Liver (tissue), 3 donors: Measurements from ENCODE around the gene CHN2.

Source experiments
- ATF3 ChIP-seq: IDR thresholded peaks from 2 replicates; pipeline ENCODE4 v1.6.1; 2016; ENCODE audit warnings: antibody characterized with exemption
- EGR1 ChIP-seq, 2 donors: IDR thresholded peaks; 2 replicates each; pipeline ENCODE4 v1.6.1; 2016 to 2018; ENCODE audit warnings: antibody characterized with exemption in 2 of 2, low read depth in 2 of 2
- FOXA1 ChIP-seq: IDR thresholded peaks from 2 replicates; pipeline ENCODE4 v1.6.1; 2016; ENCODE audit warnings: antibody characterized with exemption
- GABPA ChIP-seq, 2 donors: IDR thresholded peaks in 1 of 2; conservative IDR thresholded peaks in 1 of 2; 2 replicates each; pipeline ENCODE4 v1.6.1; 2016; ENCODE audit warnings: antibody characterized with exemption in 2 of 2, mild to moderate bottlenecking in 1 of 2, moderate library complexity in 1 of 2
- HNF4G ChIP-seq: IDR thresholded peaks from 2 replicates; pipeline ENCODE4 v1.6.1; 2016; ENCODE audit warnings: antibody characterized with exemption
- JUND ChIP-seq, 2 donors: IDR thresholded peaks; 2 replicates each; pipeline ENCODE4 v1.6.1; 2016; ENCODE audit warnings: antibody characterized with exemption in 2 of 2
- MAX ChIP-seq: IDR thresholded peaks from 2 replicates; pipeline ENCODE4 v1.6.1; 2016; ENCODE audit warnings: antibody characterized with exemption
- RAD21 ChIP-seq, 2 donors: IDR thresholded peaks; 2 replicates each; pipeline ENCODE4 v1.6.1; 2016; ENCODE audit warnings: antibody characterized with exemption in 2 of 2, mild to moderate bottlenecking in 2 of 2
- RXRA ChIP-seq, 2 donors: IDR thresholded peaks; 2 replicates each; pipeline ENCODE4 v1.6.1; 2017 to 2018; ENCODE audit warnings: antibody characterized with exemption in 2 of 2, mild to moderate bottlenecking in 1 of 2
- SP1 ChIP-seq: IDR thresholded peaks from 2 replicates; pipeline ENCODE4 v1.6.1; 2018; ENCODE audit warnings: antibody characterized with exemption, mild to moderate bottlenecking
- YY1 ChIP-seq: IDR thresholded peaks from 2 replicates; pipeline ENCODE4 v1.6.1; 2016; ENCODE audit warnings: antibody characterized with exemption, mild to moderate bottlenecking
- TF ChIP-seq, protein P1 (sequence below): fragments of 150-350 bp; IDR thresholded peaks from 2 replicates; pipeline ENCODE4 v1.5.1; 2017; ENCODE audit warnings: improper control_type of control experiment, low read depth, low read length; ENCODE audit not compliant: missing input control
- TF ChIP-seq, protein P2 (sequence below): IDR thresholded peaks from 2 replicates; pipeline ENCODE4 v1.6.1; 2016; ENCODE audit warnings: antibody characterized with exemption
- TF ChIP-seq, protein P3 (sequence below): IDR thresholded peaks from 2 replicates; pipeline ENCODE4 v1.6.1; 2016; ENCODE audit warnings: antibody characterized with exemption, mild to moderate bottlenecking
- donor health status: healthy.
- donor health status: healthy.

DNA sequence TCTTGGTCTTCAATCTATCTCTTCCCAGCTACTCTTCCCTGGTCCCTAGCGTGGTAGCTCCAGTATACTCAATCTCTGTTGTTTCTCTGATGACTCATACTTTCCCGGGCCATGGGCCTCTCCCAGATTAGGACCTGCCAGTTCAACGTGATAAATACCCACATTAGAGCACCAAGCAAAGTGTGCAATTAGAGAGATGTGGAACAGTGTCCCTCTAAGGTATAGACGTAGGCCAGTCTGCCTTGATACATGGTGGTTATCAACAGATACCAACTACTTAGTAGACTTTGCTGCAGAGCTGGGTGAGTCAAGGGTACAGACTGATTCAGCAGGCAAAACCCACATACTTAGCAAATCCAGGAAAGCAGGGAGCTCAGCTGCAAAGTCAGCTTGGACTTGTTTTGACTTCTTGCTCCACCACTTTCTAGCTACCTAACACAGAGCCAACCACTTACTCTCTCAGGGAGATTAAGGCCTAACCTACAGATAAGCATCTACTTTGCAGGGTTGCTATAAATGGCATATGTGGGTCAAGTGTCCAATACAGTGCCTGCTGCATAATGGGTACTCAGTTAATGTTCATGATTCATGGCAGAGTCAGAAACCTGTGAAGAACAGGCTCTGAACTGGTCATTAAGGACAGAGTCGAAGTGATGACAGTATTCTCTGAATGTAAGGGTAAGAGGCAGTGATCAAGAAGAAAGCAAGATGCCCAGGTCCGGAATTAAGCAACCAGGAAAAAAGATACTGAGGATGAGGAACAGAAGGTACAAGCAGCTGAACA, 176.1 kb downstream of the CHN2 start:
- TF ChIP-seq, protein P1, sequence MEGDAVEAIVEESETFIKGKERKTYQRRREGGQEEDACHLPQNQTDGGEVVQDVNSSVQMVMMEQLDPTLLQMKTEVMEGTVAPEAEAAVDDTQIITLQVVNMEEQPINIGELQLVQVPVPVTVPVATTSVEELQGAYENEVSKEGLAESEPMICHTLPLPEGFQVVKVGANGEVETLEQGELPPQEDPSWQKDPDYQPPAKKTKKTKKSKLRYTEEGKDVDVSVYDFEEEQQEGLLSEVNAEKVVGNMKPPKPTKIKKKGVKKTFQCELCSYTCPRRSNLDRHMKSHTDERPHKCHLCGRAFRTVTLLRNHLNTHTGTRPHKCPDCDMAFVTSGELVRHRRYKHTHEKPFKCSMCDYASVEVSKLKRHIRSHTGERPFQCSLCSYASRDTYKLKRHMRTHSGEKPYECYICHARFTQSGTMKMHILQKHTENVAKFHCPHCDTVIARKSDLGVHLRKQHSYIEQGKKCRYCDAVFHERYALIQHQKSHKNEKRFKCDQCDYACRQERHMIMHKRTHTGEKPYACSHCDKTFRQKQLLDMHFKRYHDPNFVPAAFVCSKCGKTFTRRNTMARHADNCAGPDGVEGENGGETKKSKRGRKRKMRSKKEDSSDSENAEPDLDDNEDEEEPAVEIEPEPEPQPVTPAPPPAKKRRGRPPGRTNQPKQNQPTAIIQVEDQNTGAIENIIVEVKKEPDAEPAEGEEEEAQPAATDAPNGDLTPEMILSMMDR, result no peak
- no peak for TF ChIP-seq RXRA (IDR thresholded peaks at IDR 0.05)
- TF ChIP-seq MAX, result no peak
- peak; percentile 76 to 93 for TF ChIP-seq JUND (IDR thresholded peaks at IDR 0.05)
- no peak for TF ChIP-seq SP1
- peak; percentile 43 for TF ChIP-seq ATF3
- TF ChIP-seq, protein P2, sequence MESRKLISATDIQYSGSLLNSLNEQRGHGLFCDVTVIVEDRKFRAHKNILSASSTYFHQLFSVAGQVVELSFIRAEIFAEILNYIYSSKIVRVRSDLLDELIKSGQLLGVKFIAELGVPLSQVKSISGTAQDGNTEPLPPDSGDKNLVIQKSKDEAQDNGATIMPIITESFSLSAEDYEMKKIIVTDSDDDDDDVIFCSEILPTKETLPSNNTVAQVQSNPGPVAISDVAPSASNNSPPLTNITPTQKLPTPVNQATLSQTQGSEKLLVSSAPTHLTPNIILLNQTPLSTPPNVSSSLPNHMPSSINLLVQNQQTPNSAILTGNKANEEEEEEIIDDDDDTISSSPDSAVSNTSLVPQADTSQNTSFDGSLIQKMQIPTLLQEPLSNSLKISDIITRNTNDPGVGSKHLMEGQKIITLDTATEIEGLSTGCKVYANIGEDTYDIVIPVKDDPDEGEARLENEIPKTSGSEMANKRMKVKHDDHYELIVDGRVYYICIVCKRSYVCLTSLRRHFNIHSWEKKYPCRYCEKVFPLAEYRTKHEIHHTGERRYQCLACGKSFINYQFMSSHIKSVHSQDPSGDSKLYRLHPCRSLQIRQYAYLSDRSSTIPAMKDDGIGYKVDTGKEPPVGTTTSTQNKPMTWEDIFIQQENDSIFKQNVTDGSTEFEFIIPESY, result no peak
- no peak for TF ChIP-seq RAD21 (IDR thresholded peaks at IDR 0.05)
- no peak for TF ChIP-seq EGR1 (IDR thresholded peaks at IDR 0.05; ENCODE audit: low read depth in 2 of 2)
- TF ChIP-seq GABPA (IDR thresholded peaks at IDR 0.05 in 1 of 2, conservative IDR thresholded peaks at IDR 0.05 in 1 of 2), result no peak
- no peak for TF ChIP-seq YY1
- TF ChIP-seq HNF4G, result no peak
- no peak for TF ChIP-seq FOXA1
- TF ChIP-seq, protein P3, sequence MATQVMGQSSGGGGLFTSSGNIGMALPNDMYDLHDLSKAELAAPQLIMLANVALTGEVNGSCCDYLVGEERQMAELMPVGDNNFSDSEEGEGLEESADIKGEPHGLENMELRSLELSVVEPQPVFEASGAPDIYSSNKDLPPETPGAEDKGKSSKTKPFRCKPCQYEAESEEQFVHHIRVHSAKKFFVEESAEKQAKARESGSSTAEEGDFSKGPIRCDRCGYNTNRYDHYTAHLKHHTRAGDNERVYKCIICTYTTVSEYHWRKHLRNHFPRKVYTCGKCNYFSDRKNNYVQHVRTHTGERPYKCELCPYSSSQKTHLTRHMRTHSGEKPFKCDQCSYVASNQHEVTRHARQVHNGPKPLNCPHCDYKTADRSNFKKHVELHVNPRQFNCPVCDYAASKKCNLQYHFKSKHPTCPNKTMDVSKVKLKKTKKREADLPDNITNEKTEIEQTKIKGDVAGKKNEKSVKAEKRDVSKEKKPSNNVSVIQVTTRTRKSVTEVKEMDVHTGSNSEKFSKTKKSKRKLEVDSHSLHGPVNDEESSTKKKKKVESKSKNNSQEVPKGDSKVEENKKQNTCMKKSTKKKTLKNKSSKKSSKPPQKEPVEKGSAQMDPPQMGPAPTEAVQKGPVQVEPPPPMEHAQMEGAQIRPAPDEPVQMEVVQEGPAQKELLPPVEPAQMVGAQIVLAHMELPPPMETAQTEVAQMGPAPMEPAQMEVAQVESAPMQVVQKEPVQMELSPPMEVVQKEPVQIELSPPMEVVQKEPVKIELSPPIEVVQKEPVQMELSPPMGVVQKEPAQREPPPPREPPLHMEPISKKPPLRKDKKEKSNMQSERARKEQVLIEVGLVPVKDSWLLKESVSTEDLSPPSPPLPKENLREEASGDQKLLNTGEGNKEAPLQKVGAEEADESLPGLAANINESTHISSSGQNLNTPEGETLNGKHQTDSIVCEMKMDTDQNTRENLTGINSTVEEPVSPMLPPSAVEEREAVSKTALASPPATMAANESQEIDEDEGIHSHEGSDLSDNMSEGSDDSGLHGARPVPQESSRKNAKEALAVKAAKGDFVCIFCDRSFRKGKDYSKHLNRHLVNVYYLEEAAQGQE, result no peak
